Thyroid gland (tissue), 4 donors: ENCODE data around the gene MAPT. TPM values are rescaled to one million over a fixed set of nuclear protein-coding genes. Genes with fewer than 3 reads are reported as not detected.

Experiments used
- DNase-seq, 2 donors: peaks; one replicate each; pipeline ENCODE4 v3.0.0-alpha.2; 2019
- H3K27ac ChIP-seq, 3 donors: fragments of 200-600 bp; sonication (generic); 1 replicate in 2 of 3; 2 replicates in 1 of 3; pipeline ENCODE4 v1.5.1; 2016 to 2019; ENCODE audit warnings: mild to moderate bottlenecking in 1 of 3, moderate library complexity in 1 of 3
- H3K27me3 ChIP-seq: fragments of 200-600 bp; sonication (generic); one replicate; pipeline ENCODE4 v1.5.1; 2019
- H3K36me3 ChIP-seq, 2 donors: fragments of 200-600 bp; sonication (generic); one replicate each; pipeline ENCODE4 v1.5.1; 2016 to 2019
- H3K4me1 ChIP-seq, 2 donors: fragments of 200-600 bp; sonication (generic); one replicate each; pipeline ENCODE4 v1.5.1; 2017 to 2019
- H3K4me3 ChIP-seq, 3 donors: fragments of 200-600 bp; sonication (generic); replicated peaks in 1 of 3; 1 replicate in 2 of 3; 2 replicates in 1 of 3; pipeline ENCODE4 v1.5.1; 2016; ENCODE audit warnings: mild to moderate bottlenecking in 1 of 3
- H3K9me3 ChIP-seq: fragments of 200-600 bp; sonication (generic); one replicate; pipeline ENCODE4 v1.5.1; 2017
- CTCF ChIP-seq, 6 experiments: fragments of 200-600 bp in 3 of 6; fragments of 450-650 bp in 3 of 6; sonication (generic) in 3 of 6; IDR thresholded peaks; one replicate each; pipeline ENCODE4 v1.5.1; 2016 to 2019; ENCODE audit warnings: antibody characterized with exemption in 6 of 6, mild to moderate bottlenecking in 2 of 6, inconsistent platforms in 1 of 6, moderate library complexity in 1 of 6
- POLR2A ChIP-seq, 2 donors: fragments of 450-650 bp; IDR thresholded peaks; one replicate each; pipeline ENCODE4 v1.6.1; 2017; ENCODE audit warnings: antibody characterized with exemption in 2 of 2, mild to moderate bottlenecking in 2 of 2, moderate library complexity in 1 of 2
- WGBS, 2 donors: methylation state at CpG; one replicate each; pipeline ENCODE4 v1.1.5; 2017; 5-methylcytosine and 5-hydroxymethylcytosine counted together
- intact Hi-C: fragments of 100-400 bp; cut with DNase I; formaldehyde crosslinking; loops from one replicate; pipeline ENCODE4 v1.15.1; 2023
- total RNA-seq, 4 donors: library from RNA; depleted of rRNA; stranded (reverse); fragments of >200 nt; gene quantifications; one replicate each; pipeline ENCODE4 v1.2.3, GENCODE V29; 2016

The MAPT gene
- total RNA-seq, 4 donors from 2014 or later = 0.54 to 1.8 (median 0.92) TPM

- Histone ChIP-seq H3K27me3 (no peaks in the 10 kb centered on the region), H3K4me1 (no peaks in the 10 kb centered on the region), H3K36me3 (no peaks in the 10 kb centered on the region), H3K9me3 (no peaks in the 10 kb centered on the region), H3K4me3 (no peak overlapping the region), H3K27ac (no peak overlapping the region)
- no peak for DNase-seq
- 93 to 100% methylated on average over 1 of the region's 1 CpG for WGBS, 2 donors
- intact Hi-C loops = no loop called here
- TF ChIP-seq POLR2A (IDR thresholded peaks at IDR 0.05) (no peak), CTCF (IDR thresholded peaks at IDR 0.05) (no peak)
Measured at GRCh38 chr17:45929344-45929743, 35.0 kb downstream of the MAPT start.

- WGBS, 2 donors = 90 to 92% methylated on average over 8 of the region's 8 CpGs
- no peaks in the 10 kb centered on the region for H3K36me3 ChIP-seq
- H3K27me3 ChIP-seq = no peaks in the 10 kb centered on the region
- no peak overlapping the region for H3K27ac ChIP-seq
- H3K4me3 ChIP-seq = no peak overlapping the region
- intact Hi-C loops = no loop called here
- no peak for DNase-seq
- H3K9me3 ChIP-seq = no peaks in the 10 kb centered on the region
- H3K4me1 ChIP-seq = no peaks in the 10 kb centered on the region
- no peak for TF ChIP-seq POLR2A (IDR thresholded peaks at IDR 0.05)
- no peak for TF ChIP-seq CTCF (IDR thresholded peaks at IDR 0.05)
Measured at GRCh38 chr17:45930420-45930951, 36.1 kb downstream of the MAPT start.

DNA sequence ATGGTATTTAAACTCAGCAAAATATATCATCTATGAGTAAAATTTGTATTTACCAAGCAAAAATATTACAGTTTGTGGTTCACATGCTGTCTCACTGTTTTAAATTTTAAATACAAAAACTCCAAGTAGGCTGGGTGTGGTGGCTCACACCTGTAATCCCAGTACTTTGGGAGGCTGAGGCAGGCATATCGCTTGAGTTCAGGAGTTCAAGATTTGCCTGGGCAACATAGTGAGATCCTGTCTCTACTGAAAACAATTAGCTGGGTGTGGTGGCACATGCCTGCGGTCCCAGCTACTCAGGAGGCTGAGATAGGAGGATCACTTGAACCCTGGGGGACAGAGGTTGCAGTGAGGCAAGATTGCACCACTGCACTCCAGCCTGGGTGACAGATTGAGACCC lies 37.3 kb downstream of the MAPT start:
- intact Hi-C loops = no loop called here

GRCh38 chr17:45934044-45934979 lies 40.0 kb downstream of the MAPT start:
- DNase-seq = no peak
- intact Hi-C loops = no loop called here
- TF ChIP-seq CTCF (IDR thresholded peaks at IDR 0.05) = no peak
- TF ChIP-seq POLR2A (IDR thresholded peaks at IDR 0.05) = no peak
- no peaks in the 10 kb centered on the region for H3K9me3 ChIP-seq
- WGBS, 2 donors = 86 to 88% methylated on average over 12 of the region's 12 CpGs
- H3K27me3 ChIP-seq = no peaks in the 10 kb centered on the region
- no peak overlapping the region for H3K4me3 ChIP-seq
- no peaks in the 10 kb centered on the region for H3K4me1 ChIP-seq
- no peaks in the 10 kb centered on the region for H3K36me3 ChIP-seq
- H3K27ac ChIP-seq = no peak overlapping the region

More for the DNA sequence above, 37.3 kb downstream of the MAPT start:
- Histone ChIP-seq H3K9me3 (no peaks in the 10 kb centered on the region), H3K27me3 (no peaks in the 10 kb centered on the region), H3K4me1 (no peaks in the 10 kb centered on the region), H3K36me3 (no peaks in the 10 kb centered on the region), H3K27ac (no peak overlapping the region), H3K4me3 (no peak overlapping the region)
- WGBS, 2 donors = 98 to 100% methylated on average over 2 of the region's 2 CpGs
- DNase-seq = no peak
- TF ChIP-seq POLR2A (IDR thresholded peaks at IDR 0.05) = no peak
- no peak for TF ChIP-seq CTCF (IDR thresholded peaks at IDR 0.05)

DNA sequence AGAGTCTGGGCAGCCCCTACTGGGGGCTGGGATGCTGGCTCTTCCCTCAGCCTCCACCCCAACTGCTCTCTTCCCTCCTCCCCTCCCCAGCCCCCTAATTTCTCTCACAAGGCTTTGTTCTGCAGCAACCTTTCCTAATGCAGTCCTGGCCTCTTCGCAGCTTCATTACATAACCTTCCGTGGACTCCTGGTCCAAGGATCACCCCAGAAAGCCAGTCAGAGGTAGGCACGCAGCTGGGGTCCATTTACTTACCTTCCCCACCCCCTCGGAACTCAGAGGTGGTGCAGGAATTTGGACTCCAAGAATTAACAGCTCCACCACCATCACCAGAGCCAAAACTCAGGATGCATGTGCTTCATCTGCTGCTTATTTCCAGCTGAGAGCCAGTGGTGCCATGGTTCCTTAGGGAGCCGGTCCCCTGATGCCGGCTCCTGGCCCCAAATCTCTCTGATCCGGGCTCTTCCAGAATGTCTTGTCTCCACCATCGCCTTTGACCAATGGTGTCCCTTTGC lies 40.9 kb downstream of the MAPT start:
- Histone ChIP-seq H3K36me3 (no peaks in the 10 kb centered on the region), H3K9me3 (no peaks in the 10 kb centered on the region), H3K4me1 (no peaks in the 10 kb centered on the region), H3K27ac (no peak overlapping the region), H3K4me3 (no peak overlapping the region), H3K27me3 (no peaks in the 10 kb centered on the region)
- no peak for DNase-seq
- TF ChIP-seq POLR2A (IDR thresholded peaks at IDR 0.05) (no peak), CTCF (IDR thresholded peaks at IDR 0.05) (no peak)
- intact Hi-C loops = no loop called here
- 85 to 89% methylated on average over 8 of the region's 8 CpGs for WGBS, 2 donors
